ENCODE measurements around the gene CKS1B.

The CKS1B gene

GRCh38 chr1:154945160-154945961 is 29.1 kb upstream of the CKS1B start:
- Mint-ChIP-seq H3K27ac (peak overlapping the region; percentile 25), H3K4me3 (no peak overlapping the region), H3K27me3 (ENCODE audit: low read depth, poor library complexity) (no peaks in the 10 kb centered on the region), H3K36me3 (ENCODE audit: low read depth) (peaks cover 9% of the 10 kb centered on the region), H3K4me1 (peaks cover 34% of the 10 kb centered on the region), H3K9me3 (no peaks in the 10 kb centered on the region)
- DNase-seq: no peak
- no peak for TF ChIP-seq CTCF (IDR thresholded peaks at IDR 0.05)

- Mint-ChIP-seq H3K27me3 (ENCODE audit: low read depth, poor library complexity) (no peaks in the 10 kb centered on the region), H3K27ac (no peak overlapping the region), H3K4me3 (no peak overlapping the region), H3K36me3 (ENCODE audit: low read depth) (peaks cover 15% of the 10 kb centered on the region), H3K9me3 (no peaks in the 10 kb centered on the region), H3K4me1 (peaks cover 26% of the 10 kb centered on the region)
- no peak for TF ChIP-seq CTCF (IDR thresholded peaks at IDR 0.05)
- no peak for DNase-seq
These were observed 28.3 kb upstream of the CKS1B start for GRCh38 chr1:154945962-154946850.

- H3K4me3 Mint-ChIP-seq: no peak overlapping the region
- peaks cover 15% of the 10 kb centered on the region for H3K36me3 Mint-ChIP-seq (ENCODE audit: low read depth)
- H3K27me3 Mint-ChIP-seq (ENCODE audit: low read depth, poor library complexity): no peaks in the 10 kb centered on the region
- no peak for TF ChIP-seq CTCF (IDR thresholded peaks at IDR 0.05)
- no peak for DNase-seq
- H3K4me1 Mint-ChIP-seq: peaks cover 32% of the 10 kb centered on the region
- no peak overlapping the region for H3K27ac Mint-ChIP-seq
- no peaks in the 10 kb centered on the region for H3K9me3 Mint-ChIP-seq
These were observed 26.4 kb upstream of the CKS1B start for GRCh38 chr1:154948079-154948478.

GRCh38 chr1:154951901-154952657 is 22.4 kb upstream of the CKS1B start:
- Mint-ChIP-seq H3K9me3 (no peaks in the 10 kb centered on the region), H3K36me3 (ENCODE audit: low read depth) (peaks cover 10% of the 10 kb centered on the region), H3K27ac (peak overlapping the region; percentile 66), H3K4me1 (peaks cover 54% of the 10 kb centered on the region), H3K4me3 (peak overlapping the region; percentile 50), H3K27me3 (ENCODE audit: low read depth, poor library complexity) (no peaks in the 10 kb centered on the region)
- DNase-seq: peak; percentile 32
- no peak for TF ChIP-seq CTCF (IDR thresholded peaks at IDR 0.05)

GRCh38 chr1:154952664-154953063 is 21.8 kb upstream of the CKS1B start:
- TF ChIP-seq CTCF (IDR thresholded peaks at IDR 0.05): no peak
- Mint-ChIP-seq H3K27me3 (ENCODE audit: low read depth, poor library complexity) (no peaks in the 10 kb centered on the region), H3K4me1 (peaks cover 59% of the 10 kb centered on the region), H3K9me3 (no peaks in the 10 kb centered on the region), H3K27ac (peak overlapping the region; percentile 66), H3K4me3 (peak overlapping the region; percentile 50), H3K36me3 (ENCODE audit: low read depth) (peaks cover 10% of the 10 kb centered on the region)
- DNase-seq: no peak
